HEK293 (cell line): Measurements from ENCODE around the gene AIPL1.

Experiments
- CTCF ChIA-PET: fragments of 350-600 bp; formaldehyde crosslinking; extraction: SDS; loops from one replicate; lab custom pipeline; 2021; ENCODE audit warnings: antibody characterized with exemption; lab: Yijun Ruan, JAX
- POLR2A ChIA-PET: fragments of 300-600 bp; formaldehyde crosslinking; extraction: SDS; loops from one replicate; lab custom pipeline; 2020; ENCODE audit warnings: antibody characterized with exemption, inconsistent platforms; lab: Yijun Ruan, JAX
- H3K27ac ChIP-seq: fragments of 200-500 bp; sonication (Bioruptor generic); 2 replicates; pipeline ENCODE4 v1.5.1; 2014; ENCODE audit warnings: low read depth, low read length, control low read depth, inconsistent platforms; ENCODE audit errors: extremely low read depth
- H3K36me3 ChIP-seq, 2 experiments: fragments of 200-500 bp in 1 of 2; sonication (Bioruptor generic) in 1 of 2; 1 replicate in 1 of 2; 2 replicates in 1 of 2; pipeline ENCODE4 v1.5.1; 2014 to 2017; ENCODE audit warnings: inconsistent platforms in 2 of 2, low read length in 2 of 2; ENCODE audit not compliant: control insufficient read depth in 2 of 2, insufficient read depth in 1 of 2
- H3K4me1 ChIP-seq: fragments of 200-500 bp; sonication (Bioruptor generic); 2 replicates; pipeline ENCODE4 v1.5.1; 2014; ENCODE audit warnings: mild to moderate bottlenecking, low read length, inconsistent platforms; ENCODE audit not compliant: control insufficient read depth, insufficient read depth
- H3K4me3 ChIP-seq: 2 replicates; pipeline ENCODE4 v1.5.1; 2011; ENCODE audit warnings: low read depth, mild to moderate bottlenecking, control low read depth, low read length, moderate library complexity
- H3K9me3 ChIP-seq: fragments of 200-500 bp; sonication (Bioruptor generic); 2 replicates; pipeline ENCODE4 v1.5.1; 2014; ENCODE audit warnings: low read depth, low read length, inconsistent platforms; ENCODE audit not compliant: control insufficient read depth, insufficient read depth
- EGR2 ChIP-seq: fragments of 450-650 bp; formaldehyde crosslinking; IDR thresholded peaks from 2 replicates; pipeline ENCODE4 v1.5.1; 2016; ENCODE audit warnings: low read depth, missing biosample characterization, missing genetic modification characterization
- WT1 ChIP-seq: fragments of 450-650 bp; formaldehyde crosslinking; IDR thresholded peaks from 2 replicates; pipeline ENCODE4 v1.5.1; 2016; ENCODE audit warnings: missing biosample characterization, missing genetic modification characterization
- ZBTB17 ChIP-seq: fragments of 450-650 bp; formaldehyde crosslinking; IDR thresholded peaks from 2 replicates; pipeline ENCODE4 v1.5.1; 2016; ENCODE audit warnings: missing biosample characterization, missing genetic modification characterization
- ZFHX2 ChIP-seq: fragments of 450-650 bp; formaldehyde crosslinking; conservative IDR thresholded peaks from 2 replicates; pipeline ENCODE4 v1.5.1; 2016; ENCODE audit warnings: missing biosample characterization, missing genetic modification characterization
- ZNF292 ChIP-seq: fragments of 450-650 bp; formaldehyde crosslinking; IDR thresholded peaks from 2 replicates; pipeline ENCODE4 v1.5.1; 2016; ENCODE audit warnings: low read depth, missing biosample characterization, missing genetic modification characterization, borderline replicate concordance
- ZNF335 ChIP-seq: fragments of 450-650 bp; formaldehyde crosslinking; conservative IDR thresholded peaks from 2 replicates; pipeline ENCODE4 v1.5.1; 2016; ENCODE audit warnings: missing biosample characterization, missing genetic modification characterization
- ZNF654 ChIP-seq: fragments of 450-650 bp; formaldehyde crosslinking; IDR thresholded peaks from 2 replicates; pipeline ENCODE4 v1.5.1; 2016; ENCODE audit warnings: low read depth, missing biosample characterization, missing genetic modification characterization
- ZNF660 ChIP-seq: fragments of 450-650 bp; IDR thresholded peaks from 2 replicates; pipeline ENCODE4 v1.5.1; 2018; ENCODE audit warnings: missing biosample characterization, mild to moderate bottlenecking, missing genetic modification characterization
- TF ChIP-seq, protein P1 (sequence below): fragments of 450-650 bp; formaldehyde crosslinking; IDR thresholded peaks from 2 replicates; pipeline ENCODE4 v1.5.1; 2016; ENCODE audit warnings: missing biosample characterization, missing genetic modification characterization
- TF ChIP-seq, protein P2 (sequence below): fragments of 450-650 bp; formaldehyde crosslinking; IDR thresholded peaks from 2 replicates; pipeline ENCODE4 v1.5.1; 2016; ENCODE audit warnings: missing biosample characterization, missing genetic modification characterization, borderline replicate concordance

The AIPL1 gene

DNA sequence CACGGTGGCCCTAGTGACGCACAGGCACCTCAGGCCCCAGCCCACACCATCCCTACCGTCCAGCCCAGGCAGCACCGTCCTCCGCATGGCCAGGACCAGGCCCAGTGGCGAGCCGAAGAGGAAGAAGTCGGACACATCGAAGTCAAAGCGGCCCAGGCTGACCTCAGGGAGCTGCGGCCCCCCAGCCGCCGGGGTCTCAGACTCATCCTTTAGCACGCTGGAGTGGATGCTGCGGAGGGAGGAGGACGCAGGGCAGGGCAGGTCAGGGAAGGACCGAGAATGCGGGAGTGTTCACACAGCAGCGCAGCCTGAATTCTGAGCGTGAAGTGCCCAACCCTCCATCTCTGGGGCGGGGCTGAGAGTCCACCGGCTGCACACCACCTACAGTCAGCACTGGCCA is 39.5 kb upstream of the AIPL1 start:
- Histone ChIP-seq H3K27ac (no peak overlapping the region), H3K9me3 (no peaks in the 10 kb centered on the region), H3K4me1 (peaks cover 9% of the 10 kb centered on the region), H3K36me3 (no peaks in the 10 kb centered on the region), H3K4me3 (no peak overlapping the region)
- POLR2A ChIA-PET, result no interaction called here
- no peak for TF ChIP-seq ZFHX2 (tag by site-specific recombination)
- TF ChIP-seq, protein P1, sequence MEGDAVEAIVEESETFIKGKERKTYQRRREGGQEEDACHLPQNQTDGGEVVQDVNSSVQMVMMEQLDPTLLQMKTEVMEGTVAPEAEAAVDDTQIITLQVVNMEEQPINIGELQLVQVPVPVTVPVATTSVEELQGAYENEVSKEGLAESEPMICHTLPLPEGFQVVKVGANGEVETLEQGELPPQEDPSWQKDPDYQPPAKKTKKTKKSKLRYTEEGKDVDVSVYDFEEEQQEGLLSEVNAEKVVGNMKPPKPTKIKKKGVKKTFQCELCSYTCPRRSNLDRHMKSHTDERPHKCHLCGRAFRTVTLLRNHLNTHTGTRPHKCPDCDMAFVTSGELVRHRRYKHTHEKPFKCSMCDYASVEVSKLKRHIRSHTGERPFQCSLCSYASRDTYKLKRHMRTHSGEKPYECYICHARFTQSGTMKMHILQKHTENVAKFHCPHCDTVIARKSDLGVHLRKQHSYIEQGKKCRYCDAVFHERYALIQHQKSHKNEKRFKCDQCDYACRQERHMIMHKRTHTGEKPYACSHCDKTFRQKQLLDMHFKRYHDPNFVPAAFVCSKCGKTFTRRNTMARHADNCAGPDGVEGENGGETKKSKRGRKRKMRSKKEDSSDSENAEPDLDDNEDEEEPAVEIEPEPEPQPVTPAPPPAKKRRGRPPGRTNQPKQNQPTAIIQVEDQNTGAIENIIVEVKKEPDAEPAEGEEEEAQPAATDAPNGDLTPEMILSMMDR (tag by site-specific recombination), result no peak
- TF ChIP-seq ZNF292, result no peak
- no peak for TF ChIP-seq WT1 (tag by site-specific recombination)
- CTCF ChIA-PET, result interaction anchor here (0.6 to 1.7 kb wide), 6 partner anchors 10 to 74 kb away, joined by 3 to 6 read pairs (median 4); no protein-coding TSS in a partner anchor

GRCh38 chr17:6473128-6473767 is 38.3 kb upstream of the AIPL1 start:
- CTCF ChIA-PET, result interaction anchor here (0.6 to 2.2 kb wide), 40 partner anchors 9 to 1610 kb away, joined by 3 to 10 read pairs (median 4); no protein-coding TSS in a partner anchor

GRCh38 chr17:6472517-6472916 is 37.6 kb upstream of the AIPL1 start:
- CTCF ChIA-PET, result interaction anchor here (0.6 to 2.2 kb wide), 32 partner anchors 9 to 1411 kb away, joined by 3 to 10 read pairs (median 5); no protein-coding TSS in a partner anchor

More at GRCh38 chr17:6473128-6473767, 38.3 kb upstream of the AIPL1 start:
- POLR2A ChIA-PET, result interaction anchor here (0.6 kb wide), 1 partner anchor 99 kb away, joined by 5 read pairs; no protein-coding TSS in a partner anchor
- Histone ChIP-seq H3K4me1 (peaks cover 9% of the 10 kb centered on the region), H3K9me3 (no peaks in the 10 kb centered on the region), H3K4me3 (no peak overlapping the region), H3K27ac (no peak overlapping the region), H3K36me3 (no peaks in the 10 kb centered on the region)
- peak; percentile 66 for TF ChIP-seq ZBTB17 (tag by site-specific recombination)
- TF ChIP-seq ZNF660 (tag by site-specific recombination), result no peak
- TF ChIP-seq ZNF335 (tag by site-specific recombination), result no peak
- TF ChIP-seq, protein P1 (tag by site-specific recombination), result peak; percentile 76
- peak; percentile 55 for TF ChIP-seq ZNF654
- TF ChIP-seq, all 188 proteins: peak for 3

More at GRCh38 chr17:6472517-6472916, 37.6 kb upstream of the AIPL1 start:
- Histone ChIP-seq H3K4me1 (peaks cover 9% of the 10 kb centered on the region), H3K36me3 (no peaks in the 10 kb centered on the region), H3K9me3 (no peaks in the 10 kb centered on the region), H3K4me3 (no peak overlapping the region), H3K27ac (no peak overlapping the region)
- POLR2A ChIA-PET, result interaction anchor here (0.6 kb wide), 1 partner anchor 99 kb away, joined by 5 read pairs; no protein-coding TSS in a partner anchor
- TF ChIP-seq EGR2 (tag by site-specific recombination), result 0 out of 2 replicates have a peak, but pooled peaks have one; percentile 16
- TF ChIP-seq, protein P2, sequence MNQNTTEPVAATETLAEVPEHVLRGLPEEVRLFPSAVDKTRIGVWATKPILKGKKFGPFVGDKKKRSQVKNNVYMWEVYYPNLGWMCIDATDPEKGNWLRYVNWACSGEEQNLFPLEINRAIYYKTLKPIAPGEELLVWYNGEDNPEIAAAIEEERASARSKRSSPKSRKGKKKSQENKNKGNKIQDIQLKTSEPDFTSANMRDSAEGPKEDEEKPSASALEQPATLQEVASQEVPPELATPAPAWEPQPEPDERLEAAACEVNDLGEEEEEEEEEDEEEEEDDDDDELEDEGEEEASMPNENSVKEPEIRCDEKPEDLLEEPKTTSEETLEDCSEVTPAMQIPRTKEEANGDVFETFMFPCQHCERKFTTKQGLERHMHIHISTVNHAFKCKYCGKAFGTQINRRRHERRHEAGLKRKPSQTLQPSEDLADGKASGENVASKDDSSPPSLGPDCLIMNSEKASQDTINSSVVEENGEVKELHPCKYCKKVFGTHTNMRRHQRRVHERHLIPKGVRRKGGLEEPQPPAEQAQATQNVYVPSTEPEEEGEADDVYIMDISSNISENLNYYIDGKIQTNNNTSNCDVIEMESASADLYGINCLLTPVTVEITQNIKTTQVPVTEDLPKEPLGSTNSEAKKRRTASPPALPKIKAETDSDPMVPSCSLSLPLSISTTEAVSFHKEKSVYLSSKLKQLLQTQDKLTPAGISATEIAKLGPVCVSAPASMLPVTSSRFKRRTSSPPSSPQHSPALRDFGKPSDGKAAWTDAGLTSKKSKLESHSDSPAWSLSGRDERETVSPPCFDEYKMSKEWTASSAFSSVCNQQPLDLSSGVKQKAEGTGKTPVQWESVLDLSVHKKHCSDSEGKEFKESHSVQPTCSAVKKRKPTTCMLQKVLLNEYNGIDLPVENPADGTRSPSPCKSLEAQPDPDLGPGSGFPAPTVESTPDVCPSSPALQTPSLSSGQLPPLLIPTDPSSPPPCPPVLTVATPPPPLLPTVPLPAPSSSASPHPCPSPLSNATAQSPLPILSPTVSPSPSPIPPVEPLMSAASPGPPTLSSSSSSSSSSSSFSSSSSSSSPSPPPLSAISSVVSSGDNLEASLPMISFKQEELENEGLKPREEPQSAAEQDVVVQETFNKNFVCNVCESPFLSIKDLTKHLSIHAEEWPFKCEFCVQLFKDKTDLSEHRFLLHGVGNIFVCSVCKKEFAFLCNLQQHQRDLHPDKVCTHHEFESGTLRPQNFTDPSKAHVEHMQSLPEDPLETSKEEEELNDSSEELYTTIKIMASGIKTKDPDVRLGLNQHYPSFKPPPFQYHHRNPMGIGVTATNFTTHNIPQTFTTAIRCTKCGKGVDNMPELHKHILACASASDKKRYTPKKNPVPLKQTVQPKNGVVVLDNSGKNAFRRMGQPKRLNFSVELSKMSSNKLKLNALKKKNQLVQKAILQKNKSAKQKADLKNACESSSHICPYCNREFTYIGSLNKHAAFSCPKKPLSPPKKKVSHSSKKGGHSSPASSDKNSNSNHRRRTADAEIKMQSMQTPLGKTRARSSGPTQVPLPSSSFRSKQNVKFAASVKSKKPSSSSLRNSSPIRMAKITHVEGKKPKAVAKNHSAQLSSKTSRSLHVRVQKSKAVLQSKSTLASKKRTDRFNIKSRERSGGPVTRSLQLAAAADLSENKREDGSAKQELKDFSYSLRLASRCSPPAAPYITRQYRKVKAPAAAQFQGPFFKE (tag by site-specific recombination), result no peak
